HG02870 (cell line): ENCODE results near the gene ZFYVE26.
"Not testable (repeated sequence)": the region's sequence is repeated elsewhere in the genome, so short reads cannot be mapped to it uniquely, and the experiment has no call there.

ENCODE experiments used
- ATAC-seq: cut with Tn5 transposase; IDR thresholded peaks from one replicate; pipeline ENCODE4 v1.9.1; 2021; ENCODE audit warnings: mild to moderate bottlenecking, moderate library complexity; ENCODE audit not compliant: unreplicated experiment

ZFYVE26 gene

DNA sequence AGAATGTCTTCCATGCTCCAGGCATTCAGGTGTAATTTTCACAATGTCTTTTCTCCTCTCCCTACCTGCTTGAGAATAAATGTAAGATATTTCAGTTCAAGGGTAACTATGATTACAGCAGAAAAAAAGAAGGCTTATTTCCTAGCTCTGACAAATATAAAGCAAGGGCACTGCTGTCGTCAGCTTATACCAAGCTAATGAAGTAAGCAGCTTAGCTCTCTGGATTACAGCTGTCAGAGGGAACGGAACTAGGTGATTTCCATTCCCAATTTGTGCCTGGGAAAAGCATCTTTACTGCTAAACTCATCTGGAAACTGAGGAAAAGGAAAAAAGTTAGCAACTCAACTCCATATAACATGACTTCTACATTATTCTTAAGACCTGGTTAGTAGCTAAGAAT is 56.5 kb downstream of the ZFYVE26 start:
- no peak for ATAC-seq

DNA sequence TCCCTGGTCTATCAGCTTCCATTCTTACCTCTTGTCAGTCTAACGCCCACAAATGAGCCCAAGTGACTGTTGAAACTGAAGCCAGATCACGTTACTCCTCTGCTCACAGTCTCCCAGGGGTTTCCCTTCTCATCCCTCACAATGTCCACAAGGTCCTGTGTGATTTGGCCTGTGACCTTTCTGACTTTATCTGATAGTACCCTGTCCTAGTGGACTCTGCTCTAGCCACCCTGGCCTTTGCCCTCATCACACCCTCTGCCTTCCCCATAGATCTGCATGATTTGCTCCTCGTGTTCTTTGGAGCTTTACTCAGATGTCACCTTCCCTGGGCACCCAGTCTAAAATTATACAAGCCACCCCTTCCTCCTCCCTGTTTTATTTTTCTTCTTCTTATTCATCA is 59.2 kb downstream of the ZFYVE26 start:
- ATAC-seq = no peak

DNA sequence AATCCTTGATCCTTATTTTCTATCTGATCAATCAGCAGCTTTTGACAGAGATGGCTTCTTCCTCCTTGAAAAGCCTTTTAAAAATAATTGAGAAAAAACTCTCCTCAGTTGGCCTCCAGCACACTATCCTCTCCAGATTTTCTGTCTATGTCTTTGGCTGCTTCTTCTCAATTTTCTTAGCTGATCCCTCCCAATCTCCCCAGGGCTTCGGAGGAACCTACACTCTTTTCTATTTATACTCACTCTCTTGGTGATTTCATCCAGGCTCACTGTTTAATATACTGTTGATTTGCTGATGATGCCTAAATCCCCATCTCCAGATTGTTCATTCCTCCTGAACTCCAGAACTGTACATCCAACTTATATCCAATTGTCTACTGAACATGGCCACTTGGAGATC is 59.9 kb downstream of the ZFYVE26 start:
- ATAC-seq = no peak

DNA sequence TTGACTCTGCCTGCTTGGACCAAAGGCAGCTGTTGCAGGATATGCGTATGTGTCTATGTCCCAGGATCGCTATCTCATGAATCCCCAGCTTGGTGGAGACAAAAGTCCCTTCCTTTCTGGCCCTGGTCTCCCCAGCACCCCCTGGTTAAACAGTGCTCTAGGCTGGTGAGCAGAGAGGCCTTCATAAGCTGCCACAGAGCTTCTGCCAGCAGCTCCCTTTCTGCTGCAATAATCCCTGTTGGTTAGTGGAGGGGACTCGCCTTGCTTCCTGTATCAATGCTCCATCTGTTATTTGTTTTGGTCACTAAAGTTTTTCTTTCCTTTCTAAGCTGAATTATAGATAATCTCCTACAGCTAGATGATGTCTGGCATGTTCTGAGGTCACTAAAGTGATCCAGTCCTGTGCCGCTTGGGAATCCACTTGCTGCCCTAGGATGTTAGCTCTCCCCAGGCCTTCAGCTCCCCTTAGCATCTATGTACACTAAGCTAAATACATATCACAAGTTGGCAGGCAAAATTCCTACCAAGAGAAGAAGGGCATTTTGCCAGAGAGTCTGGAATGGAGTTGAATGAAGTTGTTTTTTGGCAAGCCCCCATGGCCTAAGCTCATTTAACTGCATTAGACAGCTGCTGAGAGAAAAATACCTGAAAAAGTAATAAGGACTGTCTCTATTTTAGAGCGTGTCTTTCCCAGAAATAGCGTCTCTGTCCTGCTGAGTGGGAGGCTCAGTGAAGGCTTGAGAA is 66.9 kb downstream of the ZFYVE26 start:
- no peak for ATAC-seq

DNA sequence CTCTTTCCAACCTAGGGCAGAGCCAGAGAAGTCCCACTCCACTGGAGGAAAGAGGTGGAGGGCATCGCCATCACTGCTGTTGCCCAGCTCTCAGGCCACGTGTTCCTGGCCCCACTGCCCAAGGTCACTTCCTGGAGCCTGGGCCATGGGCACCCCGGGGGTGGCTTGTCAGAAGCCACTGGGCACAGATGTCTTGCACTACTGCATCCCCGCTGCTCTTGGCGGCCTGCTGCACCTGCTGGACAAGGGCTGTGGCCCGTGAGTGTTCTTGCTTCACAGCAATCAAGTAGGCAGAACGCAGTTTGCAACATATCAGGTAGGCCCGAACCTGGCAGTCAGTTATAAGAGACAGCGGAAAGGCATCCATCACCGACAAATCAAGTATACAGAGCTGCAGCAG is 68.1 kb downstream of the ZFYVE26 start:
- no peak for ATAC-seq

DNA sequence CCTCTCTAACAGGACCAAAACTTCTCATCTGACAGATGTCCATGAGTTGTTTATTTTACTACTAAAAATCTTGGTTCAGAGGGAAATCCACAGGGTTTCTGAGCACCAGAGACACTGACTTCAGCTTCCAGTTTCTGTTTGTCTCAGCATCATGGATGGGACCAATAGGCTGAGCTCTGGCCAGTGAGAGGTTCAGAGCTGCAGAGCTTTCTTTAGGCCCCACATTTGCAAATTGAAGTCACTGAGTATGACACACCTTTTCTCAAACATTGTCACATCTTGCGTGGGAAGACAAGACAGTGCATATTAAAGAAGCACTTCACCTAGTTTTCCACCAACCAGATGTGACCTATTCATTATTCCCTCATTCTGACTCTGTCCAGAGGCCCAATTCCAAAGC is 69.5 kb downstream of the ZFYVE26 start:
- ATAC-seq = no peak

DNA sequence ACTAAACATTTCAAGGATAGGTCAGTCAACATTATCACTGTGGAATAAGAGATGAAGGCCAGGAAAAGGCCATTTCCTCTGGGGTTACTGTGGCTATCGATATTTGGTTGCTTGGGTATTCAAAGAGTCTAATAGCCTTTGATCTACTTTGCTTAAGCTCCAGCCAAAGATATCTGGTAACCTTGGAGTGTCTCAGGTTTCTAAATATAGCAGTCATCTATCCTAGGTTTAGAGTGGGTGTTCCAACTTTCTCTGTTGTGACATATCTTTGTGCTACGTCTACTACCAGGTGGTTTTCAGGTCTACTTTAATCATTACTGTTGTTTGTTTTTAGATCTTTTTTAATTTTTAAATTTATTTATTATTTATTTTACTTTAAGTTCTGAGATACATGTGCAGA is 72.3 kb downstream of the ZFYVE26 start:
- no peak for ATAC-seq

DNA sequence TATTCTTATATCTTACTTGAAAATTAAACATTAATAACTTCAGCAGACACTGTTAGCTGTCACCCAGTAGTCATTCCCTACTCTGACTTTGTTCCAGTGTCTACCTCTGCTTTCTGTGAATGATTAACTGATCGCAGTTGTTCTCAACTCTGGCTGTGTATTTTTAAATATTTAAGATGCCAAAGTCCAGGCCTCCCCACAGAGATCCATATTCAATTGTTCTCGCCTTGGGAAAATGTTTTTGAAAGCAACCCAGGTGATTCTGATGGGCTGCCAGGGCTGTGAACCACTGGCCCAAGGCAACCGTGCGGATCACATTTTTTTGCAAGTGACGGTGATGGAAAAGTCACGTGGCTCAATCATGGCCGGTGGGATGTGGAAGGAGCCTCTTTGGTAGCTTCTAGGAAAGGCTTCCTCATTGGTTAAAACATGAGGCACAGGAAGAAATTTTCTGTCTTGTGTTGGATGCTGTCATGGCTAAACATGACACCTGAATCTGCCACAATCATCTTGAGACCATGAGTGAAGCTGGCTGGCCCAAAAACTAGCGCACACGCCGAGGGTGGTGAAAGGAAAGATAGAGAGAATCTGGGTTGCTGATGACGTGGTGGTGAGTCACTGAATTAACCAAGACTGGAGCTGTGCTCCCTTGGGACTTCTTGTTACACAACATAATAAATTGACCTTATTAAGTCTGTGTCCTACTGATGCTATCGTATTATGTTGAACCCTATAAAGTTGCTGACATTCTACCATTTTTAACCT is 77.5 kb downstream of the ZFYVE26 start:
- ATAC-seq = no peak

DNA sequence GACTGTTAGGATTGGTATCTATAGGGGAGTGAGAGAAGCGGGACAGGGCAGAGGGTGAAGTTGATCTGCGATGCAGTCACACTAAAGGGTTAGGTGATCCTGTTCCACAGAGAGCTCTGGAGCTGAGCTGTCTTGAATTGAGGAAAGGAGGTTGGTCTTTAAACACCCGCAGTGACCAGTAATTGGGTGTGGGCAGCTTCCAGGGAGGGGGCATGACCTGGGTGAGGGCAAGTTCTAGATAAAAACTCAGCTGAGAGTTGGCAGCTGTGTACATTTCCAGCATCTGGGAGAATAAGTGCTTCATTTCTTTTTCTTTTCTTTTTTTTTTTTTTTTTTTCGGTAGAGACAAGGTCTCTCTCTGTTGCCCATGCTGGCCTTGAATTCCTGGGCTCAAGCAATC is 79.6 kb downstream of the ZFYVE26 start:
- ATAC-seq = no peak

DNA sequence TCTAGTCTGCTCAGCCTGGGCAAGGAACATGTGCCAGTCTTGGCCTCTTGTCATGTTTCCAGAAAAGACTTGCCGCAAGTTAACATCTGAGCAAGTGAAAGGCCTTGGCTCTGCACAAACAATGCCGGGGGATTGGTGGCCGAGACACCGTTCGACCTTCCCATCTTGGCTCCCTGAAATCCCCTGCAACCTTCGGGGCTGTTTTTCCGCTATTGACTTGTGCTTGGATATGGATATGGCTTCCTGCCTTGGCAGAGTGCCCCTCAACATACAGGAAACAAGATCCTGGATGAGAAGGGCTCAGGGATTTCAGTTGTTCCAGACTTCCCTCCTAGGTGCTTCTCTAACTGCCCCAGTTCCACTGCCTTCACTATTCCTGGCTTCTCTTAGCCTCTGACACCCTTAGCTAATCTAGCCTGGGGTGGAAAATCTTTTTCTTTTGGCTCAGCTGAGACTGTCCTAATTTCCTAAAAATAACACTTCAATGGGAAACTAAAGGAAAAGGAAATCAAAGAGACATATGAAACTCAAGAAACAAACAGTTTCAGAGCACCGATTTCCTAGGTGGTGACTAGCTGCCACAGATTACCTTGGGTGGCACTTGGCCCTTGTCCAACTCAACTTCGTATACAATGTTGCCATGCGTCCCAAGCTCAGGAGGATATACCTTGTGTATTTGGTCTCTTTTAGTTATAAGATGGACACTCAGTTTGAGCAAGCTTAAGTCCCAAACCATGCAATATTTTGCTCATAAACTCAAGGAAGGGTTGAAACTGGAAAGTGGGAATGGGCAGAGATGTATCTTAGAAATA is 80.8 kb downstream of the ZFYVE26 start:
- ATAC-seq = no peak

DNA sequence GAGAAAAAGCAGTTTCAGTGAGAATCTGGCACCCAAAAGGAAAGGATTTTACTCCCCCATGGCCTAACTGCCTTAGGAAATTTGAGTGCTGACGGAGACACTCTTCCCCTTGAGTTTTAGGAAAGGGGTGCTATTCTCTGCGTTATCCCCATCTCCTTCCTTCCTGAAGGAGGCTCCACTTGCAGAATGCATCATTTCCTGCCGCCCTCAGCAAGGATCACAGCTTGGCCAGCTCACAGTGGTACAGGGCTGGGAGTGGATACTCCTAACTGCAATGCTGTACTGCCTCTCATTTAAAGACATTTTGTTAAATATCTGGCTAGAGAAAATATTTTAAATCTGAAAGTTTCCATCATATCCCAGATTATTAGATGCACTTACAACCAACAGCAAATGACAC is 81.7 kb downstream of the ZFYVE26 start:
- no peak for ATAC-seq

DNA sequence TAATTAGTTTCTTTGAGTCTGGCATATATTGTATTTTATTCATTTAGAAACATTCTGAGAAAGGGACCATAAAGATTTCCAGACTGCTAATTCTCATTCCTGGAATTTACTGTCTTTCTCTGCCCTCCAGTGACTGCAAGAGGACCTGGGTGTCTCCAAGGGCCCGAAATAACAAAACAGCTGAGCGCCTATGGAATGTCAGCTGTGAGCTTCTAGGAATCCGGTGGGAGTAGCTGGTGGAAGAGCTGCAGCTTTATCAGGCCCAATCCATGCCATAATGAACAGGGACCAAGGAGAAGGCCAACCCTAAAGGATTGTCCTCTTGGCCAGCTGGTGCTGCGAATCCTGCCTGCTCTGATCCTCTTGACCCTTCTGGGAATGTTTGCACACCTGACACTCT is 82.8 kb downstream of the ZFYVE26 start:
- no peak for ATAC-seq

DNA sequence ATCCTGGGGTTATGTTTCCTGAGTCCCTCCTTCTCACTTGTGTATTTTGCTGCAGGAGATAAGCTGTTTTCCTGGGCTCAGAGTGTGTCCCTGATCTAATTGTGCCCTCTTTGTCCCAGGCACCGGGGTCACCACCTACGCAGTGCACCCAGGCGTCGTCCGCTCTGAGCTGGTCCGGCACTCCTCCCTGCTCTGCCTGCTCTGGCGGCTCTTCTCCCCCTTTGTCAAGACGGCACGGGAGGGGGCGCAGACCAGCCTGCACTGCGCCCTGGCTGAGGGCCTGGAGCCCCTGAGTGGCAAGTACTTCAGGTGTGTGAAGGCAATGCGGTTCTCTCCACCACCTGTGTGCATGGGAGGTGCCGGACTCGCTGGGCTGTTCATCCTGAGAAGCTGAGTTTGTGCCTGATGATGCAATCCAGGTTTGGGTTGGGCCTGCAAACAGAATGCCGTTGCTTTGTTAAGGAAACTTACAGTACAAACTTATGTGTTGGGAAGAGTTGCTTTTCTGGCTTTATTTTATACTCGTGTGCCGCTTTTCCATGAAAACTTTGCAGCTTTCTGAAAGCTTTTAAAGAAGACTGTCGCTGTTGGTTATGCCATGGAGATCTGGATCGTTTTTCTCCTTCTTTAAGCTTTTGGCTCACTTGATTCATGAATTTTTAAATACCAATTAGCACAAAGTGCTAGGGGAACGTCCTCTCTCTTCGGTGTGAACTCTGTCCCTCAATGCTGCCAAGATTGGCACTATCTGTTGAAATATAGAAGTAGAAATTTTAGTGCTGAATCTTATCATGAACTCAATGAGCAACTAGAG is 87.1 kb downstream of the ZFYVE26 start:
- ATAC-seq = no peak

DNA sequence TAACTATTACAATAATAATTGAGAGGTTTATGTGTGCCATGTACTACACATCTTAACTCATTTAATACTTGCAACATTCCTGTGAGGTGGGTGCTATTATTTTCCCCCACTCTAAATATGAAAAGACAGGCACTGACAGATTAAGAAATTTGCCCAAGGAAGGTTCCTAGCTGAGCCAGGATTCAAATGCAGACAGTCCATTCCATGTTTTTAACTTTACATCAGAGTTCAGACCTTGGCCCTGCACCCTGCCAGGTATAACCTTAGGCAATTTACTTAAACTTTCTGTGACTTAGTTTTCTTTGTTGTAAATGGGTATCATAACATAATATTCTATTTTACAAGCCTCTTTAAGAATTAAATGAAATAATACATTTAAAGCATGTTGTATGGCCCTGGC is 88.1 kb downstream of the ZFYVE26 start:
- ATAC-seq = no peak

DNA sequence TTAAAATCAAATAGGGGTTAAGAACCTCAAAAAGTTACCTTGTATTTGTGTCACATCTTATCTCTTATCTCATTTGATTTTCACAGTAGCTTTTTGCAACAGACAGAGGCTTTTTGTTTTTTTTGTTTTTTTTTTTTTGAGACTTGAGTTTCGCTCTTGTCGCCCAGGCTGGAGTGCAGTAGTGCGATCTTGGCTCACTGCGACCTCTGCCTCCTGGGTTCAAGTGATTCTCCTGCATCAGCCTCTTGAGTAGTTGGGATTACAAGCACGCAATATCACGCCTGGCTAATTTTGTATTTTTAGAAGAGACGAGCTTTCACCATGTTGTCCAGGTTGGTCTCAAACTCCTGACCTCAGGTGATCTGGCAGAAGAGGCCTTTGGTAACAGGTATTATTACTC is 89.0 kb downstream of the ZFYVE26 start:
- no peak for ATAC-seq

DNA sequence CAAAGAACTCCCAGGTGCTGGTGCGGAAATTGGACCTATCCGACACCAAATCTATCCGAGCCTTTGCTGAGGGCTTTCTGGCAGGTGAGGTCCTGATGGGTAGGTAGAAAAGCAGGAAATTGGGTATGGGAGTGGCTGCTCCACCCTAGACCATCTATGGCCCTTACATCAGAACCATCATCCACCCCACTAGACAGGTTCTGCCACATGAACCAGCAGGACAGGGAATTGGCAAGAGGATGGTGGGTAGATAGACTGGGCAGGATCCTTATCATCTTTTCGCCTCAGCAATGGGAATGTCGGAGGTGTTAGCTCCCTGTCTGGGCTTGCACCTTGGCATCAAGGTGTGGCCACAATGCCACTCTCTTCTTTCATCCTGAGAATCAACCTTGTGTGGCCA is 91.2 kb downstream of the ZFYVE26 start:
- ATAC-seq = no peak

DNA sequence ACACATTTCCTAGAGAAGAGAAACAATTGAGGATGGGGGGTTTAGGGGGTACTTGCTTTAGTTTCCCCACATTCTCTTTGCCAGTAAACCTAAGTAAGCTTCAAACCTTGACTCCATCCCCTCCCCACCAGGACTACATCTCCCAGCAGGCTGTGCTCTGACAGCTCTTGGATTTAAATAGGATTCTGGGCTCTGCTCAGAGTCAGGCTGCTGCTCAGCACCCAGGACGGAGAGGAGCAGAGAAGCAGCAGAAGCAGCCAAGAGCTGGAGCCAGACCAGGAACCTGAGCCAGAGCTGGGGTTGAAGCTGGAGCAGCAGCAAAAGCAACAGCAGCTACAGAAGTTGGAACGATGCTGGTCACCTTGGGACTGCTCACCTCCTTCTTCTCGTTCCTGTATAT is 94.1 kb downstream of the ZFYVE26 start:
- ATAC-seq = no peak

DNA sequence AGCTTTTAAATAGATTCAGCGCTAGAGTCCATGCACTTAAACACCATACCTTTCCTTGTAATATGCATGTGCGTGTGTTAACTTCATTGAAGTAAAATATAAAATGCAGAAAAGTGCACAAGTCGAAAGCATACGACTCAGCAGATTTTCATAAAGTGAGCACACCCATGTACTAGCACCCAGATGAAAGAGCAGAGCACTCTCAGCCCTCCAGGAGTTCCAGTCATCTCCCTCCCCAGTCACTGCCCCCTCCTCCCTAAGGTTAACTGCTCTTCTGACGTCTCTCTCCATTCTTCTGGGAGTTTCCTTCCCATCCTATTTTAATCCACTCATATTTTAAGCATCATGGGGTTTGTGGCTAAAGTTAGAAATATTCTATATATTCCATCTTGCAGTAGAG is 94.5 kb downstream of the ZFYVE26 start:
- ATAC-seq = no peak

DNA sequence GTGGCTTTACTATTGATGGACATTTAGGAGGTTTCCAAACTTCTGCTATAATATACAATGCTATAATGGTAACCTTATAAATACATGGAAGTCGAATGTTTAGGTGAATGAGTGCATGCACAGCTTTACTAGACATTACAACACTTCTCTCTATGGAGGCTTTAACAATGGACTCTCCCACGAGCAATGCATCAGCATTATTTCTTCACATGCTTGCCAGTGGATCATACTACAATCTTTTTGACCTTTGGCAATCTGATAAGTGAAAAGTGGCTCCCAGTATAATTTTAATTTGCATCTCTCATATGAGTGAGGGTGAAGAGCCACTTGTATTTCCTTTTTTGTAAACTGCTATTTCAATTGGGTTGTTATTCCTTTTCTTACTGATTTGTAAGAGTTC is 96.5 kb downstream of the ZFYVE26 start:
- ATAC-seq = no peak

DNA sequence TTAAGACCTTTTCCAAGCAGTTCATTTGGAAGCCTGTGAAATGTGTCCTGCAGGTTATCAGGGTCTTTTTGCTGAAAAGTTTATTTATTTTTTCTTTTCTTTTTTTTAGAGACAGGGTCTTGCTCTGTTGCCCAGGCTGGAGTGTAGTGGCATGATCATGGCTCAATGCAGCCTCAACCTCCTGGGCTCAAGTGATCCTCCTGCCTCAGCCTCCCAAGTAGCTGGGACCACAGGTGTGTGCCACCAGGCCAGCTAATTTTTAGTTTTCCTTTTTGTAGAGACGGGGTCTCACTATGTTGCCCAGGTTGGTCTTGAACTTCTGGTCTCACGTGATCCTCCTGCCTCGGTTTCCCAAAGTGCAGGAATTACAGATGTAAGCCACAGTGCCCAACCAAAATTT is 97.0 kb downstream of the ZFYVE26 start:
- not testable (repeated sequence) for ATAC-seq

DNA sequence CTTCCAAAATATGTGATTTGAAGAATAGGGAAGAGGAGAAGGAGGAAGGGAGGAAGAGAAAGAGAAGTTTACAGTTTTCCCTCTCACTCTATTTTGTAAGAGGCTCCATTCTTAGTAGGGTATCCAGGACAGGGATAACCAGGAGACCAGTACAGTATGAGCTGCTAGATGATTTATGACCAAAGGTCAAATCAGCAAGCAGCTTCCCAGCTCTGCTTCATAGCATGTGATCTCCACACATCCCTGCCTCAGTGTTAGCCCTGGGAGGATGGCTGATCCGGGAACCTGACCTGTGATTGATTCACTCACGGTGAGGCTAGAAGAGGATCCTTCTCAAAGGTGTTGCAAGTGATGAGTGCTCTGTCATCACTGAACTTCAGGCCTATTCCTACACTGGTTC is 98.1 kb downstream of the ZFYVE26 start:
- ATAC-seq = no peak
